HG03066 (cell line): ENCODE results near the gene SCYGR4.
A peak's percentile ranks its signal among the peaks of the same experiment; 100 is the strongest.
"Not testable (repeated sequence)": the region's sequence is repeated elsewhere in the genome, so short reads cannot be mapped to it uniquely, and the experiment has no call there.

Experiments
- ATAC-seq: cut with Tn5 transposase; IDR thresholded peaks from one replicate; pipeline ENCODE4 v1.9.1; 2021; ENCODE audit warnings: low read depth; ENCODE audit not compliant: unreplicated experiment

Gene SCYGR4, protein sequence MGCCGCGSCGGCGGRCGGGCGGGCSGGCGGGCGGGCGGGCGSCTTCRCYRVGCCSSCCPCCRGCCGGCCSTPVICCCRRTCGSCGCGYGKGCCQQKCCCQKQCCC

DNA sequence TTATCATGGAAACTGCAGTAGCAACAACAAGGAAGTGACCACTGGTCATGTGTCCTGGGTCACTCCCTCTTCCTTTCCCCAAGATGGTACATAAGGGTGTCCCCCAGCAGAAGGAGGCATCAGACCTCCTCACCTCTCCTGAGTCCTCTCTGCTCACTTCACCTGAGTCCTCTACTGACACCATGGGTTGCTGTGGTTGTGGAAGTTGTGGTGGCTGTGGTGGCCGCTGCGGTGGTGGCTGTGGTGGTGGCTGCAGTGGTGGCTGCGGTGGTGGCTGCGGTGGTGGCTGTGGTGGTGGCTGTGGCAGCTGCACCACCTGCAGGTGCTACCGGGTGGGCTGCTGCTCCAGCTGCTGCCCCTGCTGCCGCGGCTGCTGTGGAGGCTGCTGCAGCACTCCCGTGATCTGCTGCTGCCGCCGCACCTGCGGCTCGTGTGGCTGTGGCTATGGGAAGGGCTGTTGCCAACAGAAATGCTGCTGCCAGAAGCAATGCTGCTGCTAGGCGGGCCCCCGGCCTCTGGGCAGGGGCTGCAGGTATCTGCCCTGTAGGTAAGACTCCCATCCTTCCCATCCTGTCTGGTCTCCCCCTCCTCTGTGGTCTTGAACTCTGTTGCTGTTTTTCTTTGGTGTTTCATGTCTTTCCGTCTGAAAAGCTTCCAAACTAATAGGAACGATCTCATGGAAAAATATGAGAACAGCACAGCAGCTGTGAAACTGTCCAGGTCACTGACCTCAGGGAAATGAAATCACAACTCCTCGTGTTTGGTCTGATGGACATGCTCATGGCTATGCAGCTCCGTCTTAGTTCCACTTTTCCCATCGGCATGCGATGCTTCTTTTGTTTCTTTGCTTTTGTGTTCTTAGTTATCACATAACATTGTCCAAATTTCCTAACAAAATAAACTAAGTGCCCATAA is at the start of gene SCYGR4:
SCYGR4 (plus strand) TSS at position 183 of the 915 bp plus-strand sequence; CDS start at position 183, 0 bp downstream.
- no peak for ATAC-seq

DNA sequence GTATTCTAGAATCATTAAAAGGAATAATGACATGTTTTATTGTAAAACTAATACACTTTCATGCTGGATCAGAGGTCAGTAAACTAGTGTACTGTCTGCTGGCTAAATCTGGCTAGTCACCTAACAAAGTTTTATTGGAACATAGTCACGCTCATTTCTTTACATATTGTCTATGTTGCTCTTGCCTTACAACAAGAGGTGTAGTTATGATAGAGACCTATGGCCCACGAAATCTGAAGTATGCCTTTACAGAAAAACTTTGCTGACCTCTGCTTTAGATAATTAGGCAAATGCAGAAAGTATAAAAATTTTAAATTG is 48.5 kb upstream of the SCYGR4 start:
- no peak for ATAC-seq

DNA sequence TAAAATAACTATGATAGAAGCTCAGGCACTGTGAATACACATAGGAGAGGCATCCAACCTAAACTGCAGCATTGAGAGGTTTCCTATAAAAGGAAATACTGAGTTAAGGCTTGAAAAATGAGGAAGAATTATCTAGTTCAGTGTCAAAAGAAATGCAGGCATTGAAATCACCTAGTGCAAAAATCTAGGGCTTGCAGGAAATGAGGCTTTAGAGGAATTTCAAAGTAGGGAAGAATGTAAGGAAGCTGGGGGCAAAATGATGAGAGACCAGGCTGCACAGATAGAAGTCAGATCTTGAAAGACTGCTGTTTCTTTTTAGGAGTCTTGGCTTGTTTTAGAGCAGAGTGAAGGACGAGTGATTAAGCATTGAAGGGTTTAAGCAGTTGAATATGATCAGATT is 46.7 kb upstream of the SCYGR4 start:
- ATAC-seq, result no peak

DNA sequence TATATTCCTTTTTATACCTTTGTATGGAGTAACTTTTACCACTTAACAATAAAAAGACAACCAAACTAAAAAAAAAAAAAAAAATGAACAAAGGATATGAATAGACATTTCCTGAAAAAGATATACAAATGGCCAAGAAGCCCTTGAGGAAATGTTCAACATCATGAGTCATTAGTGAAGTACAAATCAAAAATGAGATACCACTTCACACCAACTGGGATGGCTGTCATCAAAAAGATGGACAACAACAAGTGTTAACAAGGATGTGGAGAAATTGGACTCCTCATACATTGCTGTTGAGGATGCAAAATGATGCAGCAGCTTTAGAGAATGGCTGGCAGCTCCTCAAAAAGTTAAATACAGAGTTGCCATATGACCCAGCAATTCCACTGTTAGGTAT is 41.2 kb upstream of the SCYGR4 start:
- ATAC-seq, result no peak

GRCh38 chr2:227576812-227577211 is 40.5 kb upstream of the SCYGR4 start:
- no peak for ATAC-seq

DNA sequence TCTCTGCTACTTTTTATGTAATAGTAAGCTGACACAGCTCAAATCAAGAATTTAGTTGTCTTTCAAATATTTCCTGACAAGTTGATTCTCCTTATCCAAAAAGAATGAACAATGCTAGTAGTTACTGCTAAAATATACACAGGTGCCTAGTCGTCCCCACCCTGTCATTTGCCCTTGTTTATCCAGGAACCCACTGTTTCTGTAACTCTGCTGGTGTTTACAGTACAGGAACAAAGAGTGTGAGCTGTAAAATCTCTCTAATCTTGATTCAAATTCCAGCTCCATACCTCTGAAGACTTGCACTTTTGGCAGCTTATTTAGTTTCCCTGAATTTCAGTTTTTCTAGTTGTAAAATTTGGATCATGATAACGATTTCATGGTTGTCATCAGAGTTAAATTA is 39.7 kb upstream of the SCYGR4 start:
- ATAC-seq, result no peak

GRCh38 chr2:227578642-227579041 is 38.7 kb upstream of the SCYGR4 start:
- no peak for ATAC-seq

DNA sequence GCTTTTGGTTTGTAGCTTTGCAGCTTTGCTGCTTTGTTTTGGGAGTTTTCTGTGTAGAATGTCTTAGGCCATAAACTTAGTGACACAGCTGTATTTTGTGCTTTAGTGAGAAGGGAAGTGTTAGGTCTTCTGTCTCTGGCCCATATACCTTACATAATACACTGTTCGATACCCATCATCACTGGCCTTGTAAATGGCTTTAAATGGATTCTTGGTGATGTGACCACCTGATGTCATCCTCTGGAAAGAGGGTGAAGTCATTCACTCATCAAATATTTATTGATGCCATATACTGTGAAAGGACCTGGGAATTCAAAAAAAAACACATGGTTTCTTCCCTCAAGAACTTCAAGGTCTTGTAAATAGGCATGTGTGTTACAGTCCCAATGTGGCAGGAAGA is 37.5 kb upstream of the SCYGR4 start:
- ATAC-seq, result no peak

- ATAC-seq, result no peak
Measured at GRCh38 chr2:227582369-227582768, 34.9 kb upstream of the SCYGR4 start.

GRCh38 chr2:227592694-227593387 is 24.5 kb upstream of the SCYGR4 start:
- ATAC-seq, result no peak

GRCh38 chr2:227595797-227596196 is 21.5 kb upstream of the SCYGR4 start:
- no peak for ATAC-seq

GRCh38 chr2:227597036-227597435 is 20.3 kb upstream of the SCYGR4 start:
- ATAC-seq, result no peak

GRCh38 chr2:227597998-227598397 is 19.3 kb upstream of the SCYGR4 start:
- no peak for ATAC-seq

- ATAC-seq, result not testable (repeated sequence)
Measured at GRCh38 chr2:227598835-227599503, 18.3 kb upstream of the SCYGR4 start, which contains the start of gene SCYGR2. Gene SCYGR2 (plus strand): TSS chr2:227598893. CDS start chr2:227598893, 0 bp downstream.

DNA sequence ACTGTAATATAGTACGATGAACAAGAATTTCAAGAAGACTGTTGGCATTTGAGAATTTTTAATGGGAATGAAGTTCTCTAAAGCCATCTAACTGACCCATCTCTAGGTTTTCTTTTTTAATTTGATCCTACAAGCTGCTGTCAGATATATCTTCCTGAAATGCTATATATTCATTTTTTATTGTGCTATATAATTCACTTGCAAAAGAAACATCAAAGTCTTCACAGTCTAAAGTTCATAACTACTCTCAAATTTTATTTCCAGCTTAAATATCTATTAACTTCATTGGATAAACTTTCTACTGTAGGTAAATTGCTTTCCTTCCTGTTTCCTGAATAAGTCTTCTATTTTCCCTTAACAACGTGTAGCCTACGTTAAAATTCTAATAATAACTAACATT is 14.9 kb upstream of the SCYGR4 start:
- no peak for ATAC-seq

DNA sequence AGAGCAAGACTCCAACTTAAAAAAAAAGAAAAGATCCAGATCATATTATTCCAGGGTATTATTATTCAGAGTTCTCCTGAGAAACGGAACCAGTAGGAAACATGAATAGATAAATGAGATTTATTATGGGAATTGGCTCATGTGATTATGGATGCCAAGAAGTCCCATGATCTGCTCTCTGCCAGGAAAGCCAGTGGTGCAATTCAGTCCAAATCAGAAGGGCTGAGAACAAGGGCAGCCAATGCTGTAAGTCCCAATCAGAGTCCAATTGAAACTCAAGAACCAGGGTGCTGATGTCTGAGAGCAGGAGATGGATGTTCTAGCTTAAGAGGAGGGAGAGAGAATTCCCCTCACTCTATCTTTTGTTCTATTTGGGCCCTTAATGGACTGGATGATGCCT is 10.8 kb upstream of the SCYGR4 start:
- no peak for ATAC-seq

DNA sequence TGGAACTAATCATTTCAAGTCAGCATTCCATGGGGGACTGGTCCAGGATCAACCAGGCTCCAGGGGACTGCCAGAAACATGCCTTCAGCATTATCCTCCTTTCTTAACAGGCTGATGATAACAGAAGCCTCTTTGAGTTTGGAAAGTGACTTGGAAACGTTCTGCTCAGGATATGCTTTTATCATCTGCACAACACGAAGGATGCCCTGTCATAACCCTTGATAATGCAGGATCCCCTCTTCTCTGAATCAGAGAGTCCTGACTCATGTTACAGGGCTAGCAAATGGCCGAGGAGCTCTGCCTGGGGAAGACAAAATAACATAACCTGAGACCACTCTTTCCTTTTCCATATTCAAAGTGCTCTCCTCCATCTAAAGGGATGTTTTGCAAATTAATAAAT is 9.4 kb upstream of the SCYGR4 start:
- no peak for ATAC-seq

- ATAC-seq, result peak; percentile 63
Measured at GRCh38 chr2:227608561-227609338, 8.5 kb upstream of the SCYGR4 start.

DNA sequence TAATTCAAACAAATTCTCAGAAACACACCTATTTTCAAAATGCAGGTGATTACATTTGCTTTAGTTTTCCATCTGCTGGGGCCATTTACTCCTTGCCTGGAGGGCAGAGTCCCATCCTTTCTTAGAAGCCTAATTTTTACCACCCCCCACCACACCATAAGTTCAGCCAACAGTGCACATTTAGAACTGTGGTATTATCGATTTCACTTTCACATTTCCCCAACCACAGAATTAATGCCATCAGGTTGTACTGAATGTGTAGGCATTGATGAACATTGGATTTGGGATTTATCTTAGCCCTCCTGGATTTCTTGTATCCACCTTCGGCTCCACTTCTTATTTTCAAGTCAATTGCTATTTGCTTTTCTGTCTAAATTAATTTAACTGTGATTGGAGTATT is 7.2 kb upstream of the SCYGR4 start:
- no peak for ATAC-seq

DNA sequence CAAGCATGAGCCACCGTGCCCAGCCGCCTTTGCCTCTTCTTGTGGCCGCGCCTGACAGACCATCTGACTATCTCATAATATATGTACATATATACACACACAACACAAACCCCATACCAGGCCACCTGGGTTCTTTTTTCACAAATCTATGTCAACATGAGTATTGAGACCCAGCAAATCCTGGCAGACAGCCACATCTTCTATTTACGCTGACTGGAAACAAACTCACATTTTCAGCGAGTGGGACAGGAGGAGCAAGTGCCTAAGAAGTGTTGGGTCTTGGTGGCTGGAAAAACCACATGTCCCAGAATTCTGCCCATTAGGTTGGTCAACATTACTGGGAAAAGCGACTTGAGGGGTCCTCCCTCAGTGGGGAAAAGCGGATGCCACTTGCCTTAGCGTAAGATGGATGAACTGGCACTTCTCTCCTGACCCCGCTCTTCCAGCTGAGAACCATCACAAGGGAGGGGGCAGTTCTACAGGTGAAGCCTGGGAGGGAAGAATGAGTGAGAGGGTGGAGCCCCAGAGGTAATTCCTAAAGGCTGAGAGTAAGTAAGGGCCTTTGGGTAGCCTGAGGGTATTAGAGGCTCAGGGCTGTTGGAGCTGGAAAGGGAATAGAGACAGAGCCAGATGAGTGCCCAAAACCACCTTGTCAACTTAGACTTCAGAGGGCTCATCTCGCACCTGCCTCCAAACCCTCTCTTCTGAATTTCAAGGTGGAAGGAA is 4.6 kb upstream of the SCYGR4 start:
- ATAC-seq, result no peak
